Measurements from ENCODE around the gene STRADA. TPM values are rescaled to one million over a fixed set of nuclear protein-coding genes. Genes with fewer than 3 reads are reported as not detected.

STRADA gene
- total and polyA plus RNA-seq, 9 of the 15 experiments (the other 6 are each of a cell fraction or from before 2014, with no cell fraction given), result 6.6 to 33.0 (median 20.5) TPM

DNA sequence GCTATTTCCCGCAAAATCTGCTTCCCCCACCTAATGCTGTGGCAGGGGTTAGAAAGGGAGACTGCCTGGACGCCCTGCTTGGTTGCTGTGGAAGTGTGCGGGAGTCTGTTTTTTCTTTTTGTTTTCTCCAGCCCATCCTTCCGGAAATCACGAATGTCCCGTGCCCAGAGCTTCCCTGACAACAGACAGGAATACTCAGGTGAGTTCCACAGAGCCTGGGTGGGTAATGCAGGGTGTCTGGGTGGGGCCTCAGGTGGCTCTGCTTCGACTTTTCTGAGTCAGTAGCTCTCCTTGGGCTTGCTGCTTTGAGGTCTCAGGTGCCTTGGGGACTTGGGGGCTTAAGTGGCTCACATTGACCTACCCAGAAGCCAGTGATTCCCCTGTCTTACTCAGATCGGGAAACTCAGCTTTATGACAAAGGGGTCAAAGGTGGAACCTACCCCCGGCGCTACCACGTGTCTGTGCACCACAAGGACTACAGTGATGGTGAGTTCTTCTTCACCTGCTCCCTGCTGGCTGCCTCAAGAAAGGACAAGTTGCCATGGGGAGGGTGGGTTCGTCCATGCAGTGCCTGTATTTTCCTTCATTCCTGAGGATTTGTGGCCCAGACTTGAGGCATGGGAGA lies 53.1 kb downstream of the STRADA start:
- Histone ChIP-seq H3K4me1 (replicated peaks in 1 of 2; ENCODE audit: control insufficient read depth in 2 of 2, insufficient read depth in 2 of 2, low read length in 2 of 2) (no peaks in the 10 kb centered on the region; a peak in 1 of 5 replicates), H3K4me3 (no peak overlapping the region), H3K27me3 (ENCODE audit: control insufficient read depth in 2 of 2, insufficient read depth in 2 of 2, low read length in 2 of 2) (no peaks in the 10 kb centered on the region), H3K27ac (ENCODE audit: extremely low read depth, low read depth, low read length) (no peak overlapping the region), H3K9me3 (replicated peaks; ENCODE audit: control insufficient read depth, insufficient read depth, low read depth, low read length) (no peaks in the 10 kb centered on the region), H4K20me1 (replicated peaks; ENCODE audit: control insufficient read depth, insufficient read depth, low read length) (peaks cover 7% of the 10 kb centered on the region), H2AFZ (ENCODE audit: low read depth, low read length) (no peak overlapping the region), H3K79me2 (ENCODE audit: control insufficient read depth, insufficient read depth, low read length) (no peaks in the 10 kb centered on the region), H3K4me2 (ENCODE audit: insufficient read depth, low read length) (no peak overlapping the region), H3K36me3 (ENCODE audit: control insufficient read depth, insufficient read depth, low read length) (peaks cover 33% of the 10 kb centered on the region; the same call in 2 of the 3 replicates), H3K9ac (ENCODE audit: insufficient read depth in 1 of 2, low read depth in 2 of 2, low read length in 2 of 2) (no peak overlapping the region), H3K9me1 (ENCODE audit: control insufficient read depth, insufficient read depth, low read length) (peaks cover 3% of the 10 kb centered on the region)
- DNase-seq (ENCODE audit: extremely low read depth in 1 of 4, low spot score in 3 of 4), result no peak
- BruUV-seq (replicated peaks), result no TSS peak
- TF ChIP-seq RBM25 (IDR thresholded peaks at IDR 0.05; ENCODE audit: low read depth, low read length, severe bottlenecking), result no peak
- TF ChIP-seq BHLHE40 (IDR thresholded peaks at IDR 0.05; ENCODE audit: low read length), result no peak
- no peak for TF ChIP-seq PPARD (CRISPR knock-in tag; IDR thresholded peaks at IDR 0.05)
- TF ChIP-seq, protein P1, sequence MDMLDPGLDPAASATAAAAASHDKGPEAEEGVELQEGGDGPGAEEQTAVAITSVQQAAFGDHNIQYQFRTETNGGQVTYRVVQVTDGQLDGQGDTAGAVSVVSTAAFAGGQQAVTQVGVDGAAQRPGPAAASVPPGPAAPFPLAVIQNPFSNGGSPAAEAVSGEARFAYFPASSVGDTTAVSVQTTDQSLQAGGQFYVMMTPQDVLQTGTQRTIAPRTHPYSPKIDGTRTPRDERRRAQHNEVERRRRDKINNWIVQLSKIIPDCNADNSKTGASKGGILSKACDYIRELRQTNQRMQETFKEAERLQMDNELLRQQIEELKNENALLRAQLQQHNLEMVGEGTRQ (CRISPR knock-in tag; IDR thresholded peaks at IDR 0.05), result no peak
- no peak for TF ChIP-seq HOXB6 (CRISPR knock-in tag; IDR thresholded peaks at IDR 0.05; ENCODE audit: borderline replicate concordance)
- TF ChIP-seq ZNF224 (CRISPR knock-in tag; IDR thresholded peaks at IDR 0.05), result no peak
- TF ChIP-seq, protein P2, sequence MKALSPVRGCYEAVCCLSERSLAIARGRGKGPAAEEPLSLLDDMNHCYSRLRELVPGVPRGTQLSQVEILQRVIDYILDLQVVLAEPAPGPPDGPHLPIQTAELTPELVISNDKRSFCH (CRISPR knock-in tag; IDR thresholded peaks at IDR 0.05), result no peak
- TF ChIP-seq, protein P2 (tag; IDR thresholded peaks at IDR 0.05), result no peak
- no peak for TF ChIP-seq SIN3B (IDR thresholded peaks at IDR 0.05; ENCODE audit: low read depth)
- TF ChIP-seq, protein P3, sequence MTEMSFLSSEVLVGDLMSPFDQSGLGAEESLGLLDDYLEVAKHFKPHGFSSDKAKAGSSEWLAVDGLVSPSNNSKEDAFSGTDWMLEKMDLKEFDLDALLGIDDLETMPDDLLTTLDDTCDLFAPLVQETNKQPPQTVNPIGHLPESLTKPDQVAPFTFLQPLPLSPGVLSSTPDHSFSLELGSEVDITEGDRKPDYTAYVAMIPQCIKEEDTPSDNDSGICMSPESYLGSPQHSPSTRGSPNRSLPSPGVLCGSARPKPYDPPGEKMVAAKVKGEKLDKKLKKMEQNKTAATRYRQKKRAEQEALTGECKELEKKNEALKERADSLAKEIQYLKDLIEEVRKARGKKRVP (CRISPR knock-in tag; IDR thresholded peaks at IDR 0.05), result no peak
- TF ChIP-seq ESRRB (CRISPR knock-in tag; IDR thresholded peaks at IDR 0.05; ENCODE audit: borderline replicate concordance), result no peak
- no peak for TF ChIP-seq GTF2A2 (tag; IDR thresholded peaks at IDR 0.05)
- POLR2A ChIA-PET, result interaction anchor here (0.5 to 1.1 kb wide), 3 partner anchors 35 to 953 kb away, joined by 3 read pairs; no protein-coding TSS in a partner anchor
- intact Hi-C loops (cut with micrococcal nuclease), result no loop called here
- CTCF ChIA-PET (ENCODE audit: low intra/inter-chr PET ratio), result no interaction called here
- no peak for FAIRE-seq
- in situ Hi-C loops (cut with MboI), result no loop called here
- ATAC-seq, result no peak; the same call in 2 of the 3 replicates
- 47% methylated on average over 9 of the region's 12 CpGs for WGBS (ENCODE audit: insufficient coverage, low coverage, missing lambda C conversion rate)

All from K562 (cell line).